Sigmoid colon (tissue), 4 donors: ENCODE measurements around the gene RELN.

ENCODE experiments used
- POLR2A ChIP-seq, 2 donors: fragments of 450-650 bp; IDR thresholded peaks; one replicate each; pipeline ENCODE4 v1.6.1; 2016; ENCODE audit warnings: antibody characterized with exemption in 2 of 2, mild to moderate bottlenecking in 2 of 2, moderate library complexity in 2 of 2
- POLR2AphosphoS5 ChIP-seq, 4 donors: sonication (generic); formaldehyde crosslinking; IDR thresholded peaks; one replicate each; pipeline ENCODE4 v1.6.1; 2017; ENCODE audit warnings: antibody characterized with exemption in 4 of 4
- TF ChIP-seq, protein P1 (sequence below), 4 experiments: fragments of 450-650 bp in 3 of 4; fragments of 200-600 bp in 1 of 4; IDR thresholded peaks; one replicate each; pipeline ENCODE4 v1.5.1; 2016 to 2019; ENCODE audit warnings: antibody characterized with exemption in 4 of 4, mild to moderate bottlenecking in 3 of 4, moderate library complexity in 2 of 4

DNA sequence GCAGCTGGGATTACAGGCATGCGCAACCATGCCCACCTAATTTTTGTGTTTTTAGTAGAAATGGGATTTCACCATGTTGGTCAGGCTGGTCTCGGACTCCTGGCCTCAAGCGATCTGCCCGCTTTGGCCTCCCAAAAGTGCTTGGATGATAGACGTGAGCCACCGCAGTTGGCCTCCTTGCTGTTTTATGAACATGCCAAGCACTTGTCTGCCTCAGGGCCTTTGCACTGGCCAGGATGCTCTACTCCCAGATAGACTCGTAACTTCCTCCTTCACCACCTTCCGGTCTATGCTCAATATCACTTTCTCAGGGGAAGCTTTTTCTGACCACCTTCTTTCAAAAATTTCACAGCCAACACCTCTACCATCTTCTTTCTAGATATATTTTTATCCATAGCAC is 549.8 kb downstream of the RELN start:
- TF ChIP-seq, protein P1, sequence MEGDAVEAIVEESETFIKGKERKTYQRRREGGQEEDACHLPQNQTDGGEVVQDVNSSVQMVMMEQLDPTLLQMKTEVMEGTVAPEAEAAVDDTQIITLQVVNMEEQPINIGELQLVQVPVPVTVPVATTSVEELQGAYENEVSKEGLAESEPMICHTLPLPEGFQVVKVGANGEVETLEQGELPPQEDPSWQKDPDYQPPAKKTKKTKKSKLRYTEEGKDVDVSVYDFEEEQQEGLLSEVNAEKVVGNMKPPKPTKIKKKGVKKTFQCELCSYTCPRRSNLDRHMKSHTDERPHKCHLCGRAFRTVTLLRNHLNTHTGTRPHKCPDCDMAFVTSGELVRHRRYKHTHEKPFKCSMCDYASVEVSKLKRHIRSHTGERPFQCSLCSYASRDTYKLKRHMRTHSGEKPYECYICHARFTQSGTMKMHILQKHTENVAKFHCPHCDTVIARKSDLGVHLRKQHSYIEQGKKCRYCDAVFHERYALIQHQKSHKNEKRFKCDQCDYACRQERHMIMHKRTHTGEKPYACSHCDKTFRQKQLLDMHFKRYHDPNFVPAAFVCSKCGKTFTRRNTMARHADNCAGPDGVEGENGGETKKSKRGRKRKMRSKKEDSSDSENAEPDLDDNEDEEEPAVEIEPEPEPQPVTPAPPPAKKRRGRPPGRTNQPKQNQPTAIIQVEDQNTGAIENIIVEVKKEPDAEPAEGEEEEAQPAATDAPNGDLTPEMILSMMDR (IDR thresholded peaks at IDR 0.05), result no peak
- no peak for TF ChIP-seq POLR2AphosphoS5 (IDR thresholded peaks at IDR 0.05)
- TF ChIP-seq POLR2A (IDR thresholded peaks at IDR 0.05), result no peak
